Breast epithelium (tissue), 4 donors: ENCODE measurements around the gene MAP3K7. TPM values are rescaled to one million over a fixed set of nuclear protein-coding genes. Genes with fewer than 3 reads are reported as not detected.

Source experiments
- DNase-seq, 2 donors: peaks; one replicate each; pipeline ENCODE4 v3.0.0-alpha.2; 2019; ENCODE audit warnings: low spot score in 2 of 2
- H3K27ac ChIP-seq, 2 donors: fragments of 200-600 bp; sonication (generic) in 1 of 2; one replicate each; pipeline ENCODE4 v1.5.1; 2016 to 2019; ENCODE audit warnings: mild to moderate bottlenecking in 1 of 2
- H3K27me3 ChIP-seq, 2 donors: fragments of 200-600 bp; sonication (generic) in 1 of 2; one replicate each; pipeline versions ENCODE4 v1.5.1 to v1.6.0; 2017 to 2019; ENCODE audit warnings: control low read depth in 1 of 2, mild to moderate bottlenecking in 1 of 2
- H3K36me3 ChIP-seq: fragments of 200-600 bp; one replicate; pipeline ENCODE4 v1.5.1; 2019
- H3K4me1 ChIP-seq, 2 donors: fragments of 200-600 bp; sonication (generic); one replicate each; pipeline ENCODE4 v1.5.1; 2016 to 2019; ENCODE audit warnings: control low read depth in 1 of 2
- H3K4me3 ChIP-seq, 3 donors: fragments of 200-600 bp; sonication (generic); 1 replicate in 2 of 3; 2 replicates in 1 of 3; pipeline ENCODE4 v1.5.1; 2016 to 2019; ENCODE audit warnings: mild to moderate bottlenecking in 3 of 3, moderate library complexity in 2 of 3
- H3K9me3 ChIP-seq, 2 donors: fragments of 200-600 bp; sonication (generic) in 1 of 2; one replicate each; pipeline ENCODE4 v1.5.1; 2016 to 2019; ENCODE audit warnings: control low read depth in 1 of 2
- POLR2A ChIP-seq: fragments of 450-650 bp; IDR thresholded peaks from one replicate; pipeline ENCODE4 v1.6.1; 2016; ENCODE audit warnings: antibody characterized with exemption, mild to moderate bottlenecking, moderate library complexity
- POLR2AphosphoS5 ChIP-seq, 3 donors: sonication (generic); formaldehyde crosslinking; IDR thresholded peaks; one replicate each; pipeline ENCODE4 v1.6.1; 2017; ENCODE audit warnings: antibody characterized with exemption in 3 of 3
- intact Hi-C: fragments of 100-400 bp; cut with DNase I; formaldehyde crosslinking; loops from one replicate; pipeline ENCODE4 v1.15.1; 2023; ENCODE audit warnings: low total_unique reads
- total RNA-seq, 3 donors: library from RNA; depleted of rRNA; stranded (reverse); fragments of >200 nt; gene quantifications; one replicate each; pipeline ENCODE4 v1.1.0, GENCODE V29; 2016
- TF ChIP-seq, protein P1 (sequence below), 3 donors: fragments of 450-650 bp; IDR thresholded peaks; one replicate each; pipeline ENCODE4 v1.5.1; 2016 to 2017; ENCODE audit warnings: antibody characterized with exemption in 3 of 3, mild to moderate bottlenecking in 3 of 3, moderate library complexity in 3 of 3

Gene MAP3K7
- total RNA-seq, 3 donors from 2014 or later = 26.2 to 52.4 (median 31.1) TPM

DNA sequence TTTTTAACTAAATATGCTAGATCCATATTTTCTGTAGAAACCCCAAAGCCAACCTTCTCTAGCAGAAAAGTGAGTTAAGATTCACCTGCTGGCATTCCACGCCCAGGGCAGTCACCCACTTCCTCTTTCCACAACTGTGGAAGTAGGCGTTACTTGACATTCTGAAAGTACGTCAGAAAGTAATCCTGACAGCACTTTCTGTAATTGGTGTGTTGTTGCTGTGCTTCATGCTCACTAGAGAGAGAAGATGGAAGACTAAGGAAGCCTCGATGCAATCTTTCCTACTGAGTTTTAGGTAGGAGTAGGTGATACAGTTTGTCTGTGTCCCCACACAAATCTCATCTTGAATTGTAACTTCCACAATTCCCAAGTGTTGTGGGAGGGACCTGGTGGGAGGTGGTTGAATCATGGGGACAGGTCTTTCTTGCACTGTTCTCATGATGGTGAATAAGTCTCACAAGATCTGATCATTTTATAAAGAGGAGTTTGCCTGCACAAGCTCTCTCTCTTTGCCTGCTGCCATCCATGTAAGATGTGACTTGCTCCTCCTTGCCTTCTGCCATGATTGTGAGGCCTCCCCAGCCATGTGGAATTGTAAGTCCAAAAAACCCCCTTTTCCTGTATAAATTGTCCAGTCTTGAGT lies 101.1 kb downstream of the MAP3K7 start:
- no peaks in the 10 kb centered on the region for H3K4me1 ChIP-seq
- H3K36me3 ChIP-seq = no peaks in the 10 kb centered on the region
- intact Hi-C loops = no loop called here
- TF ChIP-seq POLR2AphosphoS5 (IDR thresholded peaks at IDR 0.05) (no peak), POLR2A (no peak)
- TF ChIP-seq, protein P1, sequence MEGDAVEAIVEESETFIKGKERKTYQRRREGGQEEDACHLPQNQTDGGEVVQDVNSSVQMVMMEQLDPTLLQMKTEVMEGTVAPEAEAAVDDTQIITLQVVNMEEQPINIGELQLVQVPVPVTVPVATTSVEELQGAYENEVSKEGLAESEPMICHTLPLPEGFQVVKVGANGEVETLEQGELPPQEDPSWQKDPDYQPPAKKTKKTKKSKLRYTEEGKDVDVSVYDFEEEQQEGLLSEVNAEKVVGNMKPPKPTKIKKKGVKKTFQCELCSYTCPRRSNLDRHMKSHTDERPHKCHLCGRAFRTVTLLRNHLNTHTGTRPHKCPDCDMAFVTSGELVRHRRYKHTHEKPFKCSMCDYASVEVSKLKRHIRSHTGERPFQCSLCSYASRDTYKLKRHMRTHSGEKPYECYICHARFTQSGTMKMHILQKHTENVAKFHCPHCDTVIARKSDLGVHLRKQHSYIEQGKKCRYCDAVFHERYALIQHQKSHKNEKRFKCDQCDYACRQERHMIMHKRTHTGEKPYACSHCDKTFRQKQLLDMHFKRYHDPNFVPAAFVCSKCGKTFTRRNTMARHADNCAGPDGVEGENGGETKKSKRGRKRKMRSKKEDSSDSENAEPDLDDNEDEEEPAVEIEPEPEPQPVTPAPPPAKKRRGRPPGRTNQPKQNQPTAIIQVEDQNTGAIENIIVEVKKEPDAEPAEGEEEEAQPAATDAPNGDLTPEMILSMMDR (IDR thresholded peaks at IDR 0.05) = no peak
- H3K27ac ChIP-seq = no peak overlapping the region
- H3K27me3 ChIP-seq = no peaks in the 10 kb centered on the region
- no peak overlapping the region for H3K4me3 ChIP-seq
- H3K9me3 ChIP-seq = no peaks in the 10 kb centered on the region
- DNase-seq = no peak

DNA sequence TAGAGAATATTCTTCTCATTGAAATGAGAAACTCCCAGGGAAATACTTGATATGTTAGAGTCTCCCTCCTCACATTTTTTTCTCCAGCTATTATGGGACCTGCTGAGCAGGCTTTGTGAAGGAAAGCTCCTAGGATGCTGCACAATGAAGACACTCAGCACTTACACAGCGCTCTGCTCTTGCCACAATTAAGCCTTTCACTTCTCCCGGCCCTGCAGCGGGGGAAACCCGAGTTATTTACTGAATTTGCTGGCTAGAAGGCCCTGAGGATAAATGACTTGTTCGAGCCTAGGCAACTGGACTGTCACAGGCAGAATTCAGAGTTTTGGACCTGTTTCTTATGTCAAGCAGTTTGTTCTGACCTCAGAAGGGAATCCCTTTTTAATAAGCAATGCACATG lies 102.0 kb downstream of the MAP3K7 start:
- H3K4me1 ChIP-seq = no peaks in the 10 kb centered on the region
- DNase-seq = no peak
- H3K27me3 ChIP-seq = no peaks in the 10 kb centered on the region
- H3K4me3 ChIP-seq = no peak overlapping the region
- H3K27ac ChIP-seq = no peak overlapping the region
- TF ChIP-seq POLR2A = no peak
- no peaks in the 10 kb centered on the region for H3K36me3 ChIP-seq
- intact Hi-C loops = no loop called here
- no peaks in the 10 kb centered on the region for H3K9me3 ChIP-seq

GRCh38 chr6:90484385-90484784 lies 102.5 kb downstream of the MAP3K7 start:
- no peak for TF ChIP-seq POLR2AphosphoS5 (IDR thresholded peaks at IDR 0.05)
- TF ChIP-seq, protein P1 (IDR thresholded peaks at IDR 0.05) = no peak
- no peak for TF ChIP-seq POLR2A
- Histone ChIP-seq H3K9me3 (no peaks in the 10 kb centered on the region), H3K27me3 (no peaks in the 10 kb centered on the region), H3K27ac (no peak overlapping the region), H3K4me3 (no peak overlapping the region), H3K4me1 (no peaks in the 10 kb centered on the region), H3K36me3 (no peaks in the 10 kb centered on the region)
- intact Hi-C loops = no loop called here
- no peak for DNase-seq

- no peaks in the 10 kb centered on the region for H3K9me3 ChIP-seq
- H3K4me1 ChIP-seq = no peaks in the 10 kb centered on the region
- TF ChIP-seq POLR2AphosphoS5 (IDR thresholded peaks at IDR 0.05) (no peak), POLR2A (no peak)
- TF ChIP-seq, protein P1 (IDR thresholded peaks at IDR 0.05) = no peak
- no peak overlapping the region for H3K27ac ChIP-seq
- no peaks in the 10 kb centered on the region for H3K27me3 ChIP-seq
- intact Hi-C loops = no loop called here
- no peak for DNase-seq
- H3K36me3 ChIP-seq = no peaks in the 10 kb centered on the region
- no peak overlapping the region for H3K4me3 ChIP-seq
These were observed 102.9 kb downstream of the MAP3K7 start for GRCh38 chr6:90483956-90484355.

- Histone ChIP-seq H3K27ac (no peak overlapping the region), H3K9me3 (no peaks in the 10 kb centered on the region), H3K27me3 (no peaks in the 10 kb centered on the region), H3K4me1 (no peaks in the 10 kb centered on the region), H3K4me3 (no peak overlapping the region), H3K36me3 (no peaks in the 10 kb centered on the region)
- intact Hi-C loops = no loop called here
- DNase-seq = no peak
- TF ChIP-seq, protein P1 (IDR thresholded peaks at IDR 0.05) = no peak
- no peak for TF ChIP-seq POLR2A
- TF ChIP-seq POLR2AphosphoS5 (IDR thresholded peaks at IDR 0.05) = no peak
These were observed 103.6 kb downstream of the MAP3K7 start for GRCh38 chr6:90483116-90483839.
